Activated CD8-positive, alpha-beta memory T cell treated with anti-CD3 and anti-CD28 coated beads for 48 hours (primary cell): ENCODE results near the gene C16orf90.
"Not testable (repeated sequence)": the region's sequence is repeated elsewhere in the genome, so short reads cannot be mapped to it uniquely, and the experiment has no call there.

Experiments used
- DNase-seq, 3 experiments: peaks; one replicate each; pipeline ENCODE4 v3.0.0-alpha.2; 2020; ENCODE audit warnings: low read depth in 2 of 3, low spot score in 2 of 3

The C16orf90 gene

GRCh38 chr16:3495176-3495575 is at the start of gene C16orf90:
TSS of gene C16orf90 (minus strand) at chr16:3495489. CDS start at chr16:3495421, 68 bp downstream.
- no peak for DNase-seq

DNA sequence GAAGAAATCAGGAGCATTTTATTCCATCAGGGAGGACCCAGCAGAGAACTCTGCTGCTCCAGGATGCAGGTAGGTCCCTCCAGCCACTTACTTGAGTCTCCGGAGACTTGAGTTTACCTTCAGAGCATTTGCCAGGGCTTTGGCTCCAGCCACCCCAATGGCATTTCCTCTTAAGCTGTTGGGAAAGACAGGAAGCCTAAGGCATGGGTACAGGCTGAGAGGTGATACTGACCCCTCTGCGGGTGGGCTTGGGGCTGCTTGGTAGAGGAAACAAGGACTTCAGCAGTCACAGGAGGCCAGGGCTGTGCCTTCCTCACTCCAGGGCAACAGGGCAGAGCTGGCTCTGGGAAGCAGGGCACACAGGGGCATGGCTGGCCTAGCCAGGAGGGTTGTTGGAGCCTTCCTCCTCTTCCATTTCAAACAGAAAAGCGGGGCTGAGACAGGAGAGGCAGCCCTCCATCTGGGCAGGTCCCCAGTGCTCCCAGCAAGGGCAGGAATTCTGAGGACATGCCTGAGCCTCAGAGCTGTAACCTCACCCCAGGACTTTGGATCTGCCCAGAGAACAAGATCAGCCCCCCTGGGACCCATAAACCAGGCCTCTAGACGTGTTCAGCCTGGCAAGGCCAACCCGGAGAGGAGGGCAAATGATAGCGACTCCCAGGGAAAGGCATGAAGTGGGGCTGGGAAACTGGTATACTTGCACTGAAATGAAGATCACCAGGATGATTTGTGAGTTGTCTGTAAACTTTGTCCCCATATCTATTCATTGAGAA is 47.5 kb upstream of the C16orf90 start:
- DNase-seq, result no peak

DNA sequence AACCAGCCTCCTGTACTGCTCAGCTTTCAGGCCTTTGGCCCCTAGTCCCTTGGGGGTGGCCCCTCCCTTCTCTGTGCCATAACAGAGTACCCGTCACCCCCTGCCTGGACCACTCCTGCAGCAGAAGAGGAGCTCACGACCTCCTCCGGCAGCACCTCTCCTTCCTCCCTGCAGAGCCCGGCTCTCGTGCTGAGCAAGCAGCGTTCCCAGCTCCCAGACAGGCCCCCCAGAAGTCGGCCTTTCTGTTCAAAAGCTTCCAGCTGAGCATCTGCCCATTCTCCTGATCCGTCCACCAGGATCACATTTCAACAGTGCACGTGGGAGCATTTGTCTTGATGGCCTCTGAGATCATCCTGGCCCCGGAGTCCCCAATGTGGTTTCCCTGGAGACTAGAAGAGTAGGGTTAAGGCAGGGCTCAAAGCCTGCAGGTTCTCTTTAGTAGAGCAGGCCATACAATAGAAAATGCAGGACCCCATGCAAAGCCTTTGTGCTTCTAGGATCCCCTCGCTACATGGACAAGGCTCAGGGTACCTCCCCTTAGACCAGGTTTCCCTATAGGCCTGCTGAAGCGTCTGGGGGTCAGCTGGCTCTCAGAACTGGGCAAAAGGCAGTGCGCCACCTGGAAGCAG is 46.4 kb upstream of the C16orf90 start:
- DNase-seq, result no peak

- no peak for DNase-seq
Observed at GRCh38 chr16:3538222-3538621, 42.9 kb upstream of the C16orf90 start.

DNA sequence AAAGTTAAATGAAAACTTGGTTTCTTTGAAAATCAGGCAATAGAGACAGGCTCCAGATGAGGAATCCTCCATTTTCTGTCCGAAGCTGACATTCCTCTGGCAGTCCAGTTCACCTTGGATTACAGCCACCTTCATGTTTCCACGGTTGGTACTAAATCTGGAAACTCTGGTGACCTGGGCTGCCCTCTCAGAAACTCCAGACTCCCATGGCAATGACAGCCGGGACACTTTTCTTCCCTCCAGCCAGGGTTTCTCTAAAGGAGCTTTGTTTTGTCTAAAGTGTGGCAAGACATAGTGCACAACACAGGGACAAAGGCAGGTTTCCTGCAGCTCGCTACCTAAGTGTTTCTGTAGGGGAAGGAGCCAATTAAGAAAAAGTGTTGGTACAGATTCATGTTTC is 41.6 kb upstream of the C16orf90 start:
- no peak for DNase-seq

DNA sequence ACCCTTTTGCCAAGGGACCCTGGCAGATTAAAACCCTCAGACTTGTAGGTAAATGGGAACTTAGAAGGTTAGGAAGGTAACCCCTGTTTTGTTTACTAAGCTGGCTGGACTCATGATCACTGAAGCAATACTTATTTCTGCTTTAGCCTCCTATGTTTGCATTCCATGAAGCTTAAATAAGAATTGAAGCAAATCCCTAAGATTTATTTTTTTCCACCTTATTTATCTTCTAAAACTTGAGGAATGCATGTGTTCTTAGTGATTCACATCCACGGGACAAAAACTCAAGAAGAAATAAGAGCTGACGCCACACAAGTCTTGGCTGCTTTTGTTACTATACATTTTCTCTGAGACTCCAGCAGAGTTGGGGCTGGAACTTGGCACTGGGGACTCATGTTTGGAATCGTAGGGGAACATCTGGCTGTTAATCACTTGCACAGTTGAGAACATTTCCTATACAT is 41.0 kb upstream of the C16orf90 start:
- DNase-seq, result no peak

DNA sequence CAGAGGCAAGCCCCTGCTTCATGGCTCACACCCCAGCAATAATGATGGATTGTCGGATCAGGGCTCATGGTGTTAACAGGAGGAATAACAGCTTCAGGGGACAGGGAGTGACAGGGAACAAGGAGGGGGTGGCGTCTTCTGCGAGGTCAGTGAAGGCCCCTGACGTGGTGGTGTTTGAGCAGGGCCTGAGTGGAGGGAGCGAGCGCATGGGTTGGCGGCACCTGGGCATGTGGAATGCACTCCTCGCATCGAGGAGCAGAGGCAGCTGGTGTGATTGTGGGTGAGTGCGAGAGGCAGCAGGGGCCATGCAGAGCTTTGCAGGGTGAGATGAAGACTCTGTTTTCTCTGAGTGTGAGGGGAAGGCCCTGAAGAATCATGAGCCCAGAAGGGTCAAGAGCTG is 38.8 kb upstream of the C16orf90 start:
- DNase-seq, result no peak

GRCh38 chr16:3532741-3533140 is 37.5 kb upstream of the C16orf90 start:
- DNase-seq, result no peak

DNA sequence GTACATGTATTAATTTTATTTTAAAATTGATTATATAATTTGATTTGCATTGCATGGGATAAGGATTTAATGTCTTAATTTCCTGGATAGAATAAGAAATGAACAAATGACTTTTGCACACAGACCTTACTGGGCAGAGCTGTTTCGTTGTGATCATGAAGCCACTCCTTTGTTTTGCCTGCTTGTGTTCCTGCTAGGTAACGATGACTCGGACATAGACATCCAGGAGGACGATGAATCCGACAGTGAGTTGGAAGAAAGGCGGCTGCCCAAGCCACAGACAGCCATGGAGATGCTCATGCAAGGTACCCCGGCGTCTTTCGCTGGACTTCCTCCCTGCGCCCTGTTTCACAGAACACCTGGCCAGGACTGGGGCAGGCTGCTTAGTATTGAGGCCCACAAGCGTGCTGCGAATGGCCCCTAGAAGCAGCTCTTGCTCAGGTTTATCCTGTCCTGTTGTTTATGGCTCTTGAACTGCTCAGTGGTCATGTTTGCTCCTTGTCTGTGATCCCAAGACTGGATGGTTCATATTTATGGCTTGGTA is 35.2 kb upstream of the C16orf90 start:
- DNase-seq, result no peak

- no peak for DNase-seq
Observed at GRCh38 chr16:3529175-3529574, 33.9 kb upstream of the C16orf90 start.

DNA sequence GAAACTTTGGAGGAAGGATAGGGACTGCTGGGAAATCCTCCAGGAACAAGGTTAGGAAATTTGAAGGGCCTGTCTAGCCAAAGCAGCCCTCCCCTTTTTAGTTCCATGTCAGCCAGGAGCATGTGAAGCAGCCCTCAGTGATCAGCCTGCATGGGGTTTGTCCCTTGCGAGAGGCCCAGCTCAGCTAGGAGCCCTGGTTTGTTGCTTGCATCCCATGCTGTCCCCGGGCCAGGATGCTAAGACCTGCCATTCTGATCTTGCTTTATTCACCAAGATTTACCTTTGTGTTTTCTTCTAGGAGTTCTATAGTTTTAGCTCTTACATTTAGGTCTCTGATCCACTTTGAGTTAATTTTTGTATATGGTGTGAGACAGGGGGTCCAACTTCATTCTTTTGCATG is 33.1 kb upstream of the C16orf90 start:
- DNase-seq, result no peak

GRCh38 chr16:3527216-3527829 is 32.0 kb upstream of the C16orf90 start:
- not testable (repeated sequence) for DNase-seq

- no peak for DNase-seq
Observed at GRCh38 chr16:3525951-3526350, 30.7 kb upstream of the C16orf90 start.

DNA sequence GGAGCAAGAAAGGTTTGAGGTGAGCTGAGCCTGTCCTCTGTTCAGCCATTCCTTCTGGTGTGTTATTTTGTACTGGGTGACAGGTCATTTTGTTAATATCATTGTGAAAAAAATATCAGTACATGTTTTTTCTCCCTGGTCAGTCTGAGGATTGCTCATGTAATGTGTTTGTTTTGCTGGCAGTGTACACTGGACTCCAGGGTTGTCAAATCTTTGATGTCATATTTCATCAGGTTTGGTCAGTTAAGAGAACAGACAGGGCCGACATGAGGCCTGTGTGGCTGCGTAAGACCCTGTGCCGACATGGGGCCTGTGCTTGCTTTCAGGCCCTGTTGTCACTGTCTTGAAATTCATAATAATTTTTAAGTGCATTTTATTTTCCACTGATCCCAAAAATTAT is 28.0 kb upstream of the C16orf90 start:
- no peak for DNase-seq

DNA sequence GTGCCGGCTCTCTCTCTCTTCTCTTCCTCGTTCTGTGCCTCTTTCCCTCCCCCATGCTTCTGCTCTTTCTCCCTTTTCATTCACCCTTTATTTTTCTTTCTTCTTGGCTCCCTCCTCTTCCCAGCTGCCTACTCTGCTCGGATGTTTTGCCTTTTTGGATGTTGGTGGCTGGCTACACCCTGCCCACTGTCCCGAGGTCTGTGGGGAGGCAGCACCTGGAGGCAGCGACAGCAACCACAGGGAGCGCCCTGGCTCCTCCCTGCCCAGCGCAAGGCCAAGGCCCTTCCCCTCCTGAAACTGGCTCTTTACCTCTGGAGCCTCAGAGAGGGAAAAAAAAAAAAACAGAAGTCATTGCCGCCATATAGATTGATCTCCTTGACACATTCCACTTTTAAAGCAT is 25.6 kb upstream of the C16orf90 start:
- DNase-seq, result no peak

DNA sequence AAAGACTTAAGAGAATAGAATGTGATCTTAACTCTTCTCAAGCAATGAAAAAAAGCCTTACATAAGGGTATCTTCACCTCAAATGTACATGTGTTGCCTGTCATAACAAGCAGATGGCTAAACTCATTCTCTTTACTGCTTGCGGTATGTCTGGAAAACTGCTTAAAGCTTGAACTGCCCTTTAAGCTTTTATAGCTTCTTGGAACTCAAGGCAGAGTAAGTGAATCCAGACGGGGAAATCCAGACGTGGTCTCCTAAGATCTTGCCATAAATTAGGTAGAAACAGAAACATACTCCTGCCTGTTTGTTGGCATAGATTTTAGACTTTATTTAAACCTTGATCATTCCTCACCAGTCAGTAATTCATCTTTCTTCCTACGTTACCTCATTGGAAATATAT is 25.1 kb upstream of the C16orf90 start:
- DNase-seq, result no peak

- DNase-seq, result no peak
Observed at GRCh38 chr16:3519581-3519980, 24.3 kb upstream of the C16orf90 start.

- no peak for DNase-seq
Observed at GRCh38 chr16:3518986-3519348, 23.7 kb upstream of the C16orf90 start.

DNA sequence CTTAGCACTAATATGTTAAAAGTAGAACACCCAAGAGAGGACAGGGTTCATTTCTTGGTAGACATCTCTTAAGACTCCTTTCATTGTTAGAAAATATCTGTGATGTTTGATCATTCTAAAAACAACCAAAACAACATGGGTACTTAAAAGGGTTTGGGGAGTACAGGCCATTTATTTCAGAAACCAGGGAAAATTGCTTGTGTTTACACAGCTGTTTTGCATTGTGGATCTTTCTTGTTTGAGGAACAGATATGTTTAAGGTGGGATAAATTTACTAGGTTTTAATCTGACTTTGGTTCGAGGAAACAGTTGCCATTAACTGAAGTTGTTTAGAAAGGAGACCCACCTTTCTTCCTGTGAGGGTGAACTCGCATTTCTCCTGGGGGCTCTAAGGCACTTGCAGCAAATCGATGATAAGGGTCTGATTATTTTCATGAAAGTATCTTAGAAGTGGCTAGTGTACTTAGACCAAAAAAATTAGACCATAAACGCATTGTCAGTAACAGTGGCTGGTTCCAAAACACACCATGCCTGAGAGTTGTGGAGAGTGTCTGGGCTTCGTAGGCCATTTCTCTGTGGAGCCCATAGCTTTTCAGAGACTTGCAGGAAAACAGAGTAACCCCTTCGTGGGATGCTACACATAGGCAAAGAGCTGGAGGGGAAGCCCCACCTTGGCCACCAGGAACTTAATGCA is 23.1 kb upstream of the C16orf90 start:
- no peak for DNase-seq

DNA sequence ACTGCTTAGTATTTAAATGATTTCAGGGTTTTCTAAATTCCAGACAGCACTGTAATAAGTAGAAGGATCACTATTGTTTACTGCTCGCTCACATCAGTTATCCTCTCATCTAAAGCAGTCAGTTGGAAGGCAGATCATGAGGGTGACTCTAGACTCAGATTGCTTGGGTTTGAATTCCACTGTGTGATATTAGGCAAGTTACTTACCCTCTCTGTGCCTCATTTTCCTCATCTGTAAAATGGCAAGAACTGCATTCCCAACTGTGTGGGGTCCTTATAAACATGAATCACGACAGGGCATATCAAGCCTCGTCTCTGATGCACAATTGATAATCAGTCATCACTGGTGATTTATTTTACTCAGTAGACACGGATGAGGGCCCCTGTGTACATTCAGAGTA is 20.6 kb upstream of the C16orf90 start:
- DNase-seq, result no peak

- DNase-seq, result no peak
Observed at GRCh38 chr16:3514621-3515020, 19.3 kb upstream of the C16orf90 start.
